NCI-H526 treated with DMSO at 0.1 percent for 48 hours (cell line): ENCODE results near the gene PRPS1L1.

ENCODE experiments used
- DNase-seq: peaks from one replicate; lab custom pipeline; 2025; lab: John Stamatoyannopoulos, UW

PRPS1L1 gene

DNA sequence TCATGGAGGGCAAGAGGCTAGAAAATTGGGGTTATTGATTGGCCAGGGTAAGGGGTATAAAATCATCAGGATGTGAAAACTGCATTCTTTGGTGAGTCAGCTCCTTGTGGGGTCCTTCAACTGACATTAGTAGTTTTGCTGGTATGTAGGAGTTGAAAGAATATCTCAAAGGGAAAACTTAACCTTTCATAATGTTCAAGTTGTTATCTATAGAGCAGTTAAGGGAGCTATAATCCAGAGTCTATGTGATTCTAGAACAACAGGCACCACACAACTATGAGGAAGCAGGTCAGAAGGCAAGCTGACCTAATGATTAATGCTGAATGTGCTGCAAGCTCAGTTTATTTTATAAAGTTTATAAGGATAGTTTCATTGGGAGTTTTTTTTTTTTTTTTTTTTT, 13.7 kb downstream of the PRPS1L1 start:
- no peak for DNase-seq

DNA sequence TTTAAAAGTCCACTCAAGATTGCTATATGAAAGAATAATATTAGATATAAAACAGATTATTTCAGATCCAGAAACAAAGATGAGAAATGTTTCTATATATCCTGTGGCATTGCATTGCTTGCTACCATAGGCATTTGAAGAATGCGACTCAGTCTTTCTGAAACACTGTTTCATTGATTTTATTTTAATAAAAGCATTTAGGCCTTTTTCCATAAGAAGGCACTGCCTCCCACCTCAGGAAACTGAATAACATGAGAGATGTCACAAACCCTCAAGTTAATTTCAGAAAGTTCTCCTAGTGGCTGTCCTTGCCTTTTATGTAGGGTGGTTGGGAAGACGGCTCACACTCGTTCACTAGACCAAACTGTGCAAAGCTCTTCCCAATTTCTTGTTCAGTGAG, 23.3 kb downstream of the PRPS1L1 start:
- DNase-seq, result no peak

DNA sequence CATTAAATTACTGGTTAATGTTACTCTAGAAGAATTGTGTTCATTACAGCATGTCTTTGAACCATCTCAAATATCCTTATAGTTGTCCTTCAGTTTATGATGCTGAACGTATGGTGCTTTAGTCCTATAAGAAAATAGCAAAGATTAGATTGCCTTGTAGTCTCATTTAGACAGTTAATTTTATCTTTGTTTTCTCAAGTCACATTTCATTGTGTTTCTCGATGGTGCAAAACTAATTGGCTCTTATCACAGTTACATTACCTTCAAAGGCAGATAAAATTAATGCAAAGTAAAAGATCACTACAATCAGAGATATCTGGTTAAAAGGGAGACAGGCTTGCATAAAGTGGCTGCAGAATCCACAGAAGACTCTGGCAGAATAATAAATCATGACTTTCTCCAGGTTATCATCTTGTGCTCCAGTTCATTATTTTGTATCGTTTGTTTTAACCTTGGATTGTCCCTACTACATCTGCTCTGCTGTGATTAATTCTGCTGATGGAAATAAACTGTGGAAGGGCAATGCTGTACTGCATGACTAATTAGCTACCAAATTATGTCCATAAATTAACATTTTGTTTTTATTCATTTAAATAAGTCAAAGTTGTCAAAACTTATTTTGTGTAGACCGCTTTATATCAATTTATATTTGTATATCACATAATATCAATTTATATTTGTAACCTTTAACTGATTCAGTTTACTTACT, 24.2 kb downstream of the PRPS1L1 start:
- no peak for DNase-seq

DNA sequence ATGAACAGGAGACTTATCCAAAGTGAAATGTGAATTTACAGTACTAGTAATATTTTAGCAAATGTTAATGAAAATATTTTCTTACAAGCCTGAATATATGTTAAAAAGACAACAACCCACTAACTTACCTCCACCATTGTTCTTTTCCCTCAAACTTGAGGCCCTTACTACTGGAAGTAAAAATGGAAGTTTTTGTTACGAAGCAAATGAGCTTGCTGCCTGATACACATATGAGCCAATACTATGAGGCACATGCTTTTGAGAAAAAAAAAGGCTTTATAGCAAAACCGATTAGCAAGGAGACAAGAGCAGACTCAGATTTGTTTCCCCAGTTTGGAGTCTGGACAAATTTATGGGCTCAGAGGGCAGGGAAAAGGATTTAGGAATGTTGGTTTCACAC, 29.0 kb downstream of the PRPS1L1 start:
- DNase-seq, result no peak

DNA sequence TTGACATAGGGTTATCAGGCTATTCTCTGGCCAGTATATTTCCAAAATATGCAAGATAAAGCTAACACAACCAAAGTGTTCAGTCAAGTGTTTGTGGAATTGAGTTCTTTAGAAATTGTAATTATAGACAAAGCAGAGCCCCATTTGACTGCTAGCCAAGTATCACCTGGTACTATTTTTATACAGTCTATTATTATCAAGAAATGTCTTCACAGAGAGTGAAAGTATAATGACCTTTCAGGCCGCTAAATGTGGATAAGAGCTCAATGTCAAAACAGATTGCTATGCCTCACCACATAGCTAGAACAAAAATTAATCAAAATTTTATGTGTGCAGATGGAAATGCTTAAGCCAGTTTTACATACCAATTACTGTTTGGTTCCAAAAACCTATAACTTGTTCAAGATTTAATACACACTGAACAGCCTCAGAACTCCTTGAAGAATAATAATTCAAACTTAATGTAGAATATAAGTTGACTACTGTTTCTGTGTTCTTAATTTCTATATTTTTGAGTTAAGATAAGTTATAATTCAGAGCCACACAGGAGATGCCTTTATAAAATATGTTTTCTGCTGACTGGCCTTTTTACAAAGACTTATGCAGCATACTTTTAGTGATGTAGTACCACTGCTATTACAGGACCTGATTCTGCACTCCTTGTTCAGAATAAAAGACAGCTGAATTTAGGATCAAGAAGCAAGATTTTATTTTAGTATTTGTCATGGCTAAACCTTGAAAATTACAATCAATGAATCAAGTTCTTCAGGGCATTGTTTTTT, 31.0 kb downstream of the PRPS1L1 start:
- no peak for DNase-seq

DNA sequence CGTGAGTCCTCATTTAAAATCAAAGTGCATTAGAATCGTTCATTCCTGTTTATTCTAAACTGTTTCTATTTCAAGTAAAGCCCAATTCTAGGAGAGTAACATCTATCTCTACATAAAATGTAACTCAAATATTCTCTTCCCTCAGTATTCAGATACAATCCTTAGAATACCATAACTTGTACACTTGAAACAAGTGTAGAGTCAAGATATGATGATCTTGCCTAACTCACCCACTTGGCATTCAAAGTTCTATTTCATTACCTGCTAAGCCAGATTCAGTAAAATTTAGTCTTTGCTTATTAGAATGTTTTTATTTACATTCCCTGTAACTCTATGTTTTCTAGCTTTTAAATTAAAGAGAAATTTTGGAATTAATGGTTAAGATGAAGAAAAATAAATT, 31.6 kb downstream of the PRPS1L1 start:
- DNase-seq, result no peak

DNA sequence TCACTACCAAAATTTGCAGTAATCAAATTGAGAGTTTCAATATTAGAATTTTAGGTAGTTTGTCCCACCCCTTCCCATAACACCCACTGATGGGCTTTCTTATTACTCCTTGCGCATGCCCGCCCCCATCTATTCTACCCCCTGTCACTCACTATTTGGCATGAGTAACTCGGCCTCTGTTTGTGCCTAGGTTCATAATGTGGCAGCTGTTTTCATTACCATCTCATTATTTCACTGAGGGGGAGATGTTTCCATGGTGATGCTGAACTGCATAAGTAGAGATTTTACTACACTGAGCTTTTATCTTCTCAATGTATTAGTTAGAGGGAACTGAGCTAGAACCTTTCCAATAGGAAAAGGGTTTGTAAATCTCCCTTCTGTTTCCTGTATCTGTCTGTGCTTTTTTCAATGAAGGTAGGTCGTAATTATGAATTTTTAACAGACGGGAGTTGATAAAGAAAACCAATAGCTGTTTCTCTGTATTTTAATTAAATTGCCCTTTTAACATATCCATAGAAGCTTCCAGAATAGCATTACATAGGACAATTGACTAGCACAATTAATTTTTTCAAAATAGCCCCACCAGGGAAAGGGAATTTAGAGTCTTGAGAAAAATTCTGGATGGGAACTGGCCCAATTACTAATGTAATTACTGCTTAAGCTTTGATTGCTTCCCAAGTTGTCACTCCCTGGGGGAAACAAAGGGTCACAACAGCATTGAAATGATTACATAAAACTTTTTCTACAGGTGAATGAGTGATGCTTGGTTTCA, 33.4 kb downstream of the PRPS1L1 start:
- no peak for DNase-seq

DNA sequence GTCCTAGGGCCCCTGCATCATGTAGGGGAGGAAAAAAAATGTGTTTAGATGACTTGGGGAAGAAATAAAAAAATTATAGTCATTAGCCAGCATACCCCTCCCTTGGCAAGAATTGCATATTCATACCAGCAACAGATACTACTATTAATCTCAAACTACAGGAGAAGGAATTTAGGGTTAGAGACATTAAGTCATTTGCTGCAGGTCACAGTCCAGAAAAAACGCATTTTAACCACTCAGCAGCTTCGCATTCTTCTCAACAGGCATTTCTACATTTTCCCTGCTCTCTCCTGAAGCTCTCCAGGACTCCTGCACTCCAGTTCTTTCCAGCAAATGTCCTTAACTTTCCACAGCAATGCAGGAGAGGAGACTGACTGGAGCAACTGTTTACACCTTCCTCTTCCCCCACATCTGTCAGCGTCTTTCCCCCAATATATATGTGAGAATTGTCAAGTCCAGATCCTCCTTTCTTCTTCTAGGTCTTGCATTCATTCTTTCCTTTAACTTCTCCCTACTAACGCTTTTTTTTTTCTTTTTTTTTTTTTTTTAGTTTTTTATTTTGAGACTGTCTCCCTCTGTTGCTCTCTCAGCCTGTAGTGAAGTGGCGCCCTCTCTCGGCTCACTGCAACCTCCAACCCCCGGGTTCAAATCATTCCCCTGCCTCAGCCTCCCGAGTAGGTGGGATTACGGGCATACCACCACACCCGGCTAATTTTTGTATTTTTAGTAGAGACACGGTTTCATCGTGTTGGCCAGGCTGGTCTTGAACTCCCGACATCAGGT, 35.6 kb downstream of the PRPS1L1 start:
- no peak for DNase-seq

DNA sequence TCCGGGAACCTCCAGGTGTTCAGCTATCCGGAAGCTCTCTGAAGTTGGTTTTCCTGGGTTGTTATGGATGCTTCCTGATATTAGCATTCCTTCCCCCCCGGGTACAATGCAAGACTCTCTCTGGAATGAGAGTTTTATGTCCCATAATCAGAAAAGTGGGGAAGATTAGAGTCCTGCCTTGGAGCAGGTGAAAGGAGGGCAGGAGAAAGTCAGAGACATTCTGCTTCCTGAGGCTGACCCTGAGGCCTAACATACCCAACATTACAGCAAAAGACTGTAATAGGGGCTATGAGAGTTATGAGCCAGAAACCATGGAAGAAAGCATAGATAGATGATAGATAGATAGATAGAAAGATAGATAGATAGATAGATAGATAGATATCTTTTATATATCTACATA, 36.9 kb downstream of the PRPS1L1 start:
- DNase-seq, result no peak

DNA sequence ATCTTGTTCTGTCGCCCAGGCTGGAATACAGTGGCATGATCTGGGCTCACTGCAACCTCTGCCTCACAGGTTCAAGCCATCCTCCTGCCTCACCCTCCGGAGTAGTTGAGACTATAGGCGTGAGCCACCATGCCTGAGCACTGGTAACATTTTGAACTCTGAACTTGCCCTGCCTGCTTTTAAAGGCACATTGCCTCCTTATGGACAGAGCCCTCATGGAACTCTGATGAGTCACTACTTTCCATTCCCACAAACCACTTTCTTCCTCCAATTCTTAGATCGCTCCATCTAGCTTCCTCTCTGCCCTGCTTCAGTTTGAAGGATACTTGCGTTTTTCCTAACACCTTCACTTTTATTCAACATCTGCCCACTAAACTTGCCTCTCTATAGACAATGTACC, 38.1 kb downstream of the PRPS1L1 start:
- no peak for DNase-seq

DNA sequence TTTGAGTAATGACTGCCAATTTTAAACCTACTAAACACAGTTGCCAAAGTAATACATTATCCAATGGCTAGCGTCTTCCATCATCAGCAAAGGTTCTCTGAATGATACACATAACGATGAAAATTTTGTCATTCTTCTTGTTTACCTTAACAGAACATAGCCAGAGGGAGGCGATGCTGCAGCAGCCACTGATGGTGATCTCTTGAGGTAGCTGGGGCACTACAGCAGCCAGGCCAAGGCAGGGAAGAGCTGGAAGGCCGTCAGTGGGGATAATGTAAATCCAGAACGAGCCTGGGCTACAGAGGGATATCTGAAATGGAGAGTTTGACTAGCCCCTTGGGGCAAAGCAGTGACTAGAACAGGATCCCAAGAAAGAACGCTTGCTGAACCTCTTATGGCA, 38.8 kb downstream of the PRPS1L1 start:
- no peak for DNase-seq

DNA sequence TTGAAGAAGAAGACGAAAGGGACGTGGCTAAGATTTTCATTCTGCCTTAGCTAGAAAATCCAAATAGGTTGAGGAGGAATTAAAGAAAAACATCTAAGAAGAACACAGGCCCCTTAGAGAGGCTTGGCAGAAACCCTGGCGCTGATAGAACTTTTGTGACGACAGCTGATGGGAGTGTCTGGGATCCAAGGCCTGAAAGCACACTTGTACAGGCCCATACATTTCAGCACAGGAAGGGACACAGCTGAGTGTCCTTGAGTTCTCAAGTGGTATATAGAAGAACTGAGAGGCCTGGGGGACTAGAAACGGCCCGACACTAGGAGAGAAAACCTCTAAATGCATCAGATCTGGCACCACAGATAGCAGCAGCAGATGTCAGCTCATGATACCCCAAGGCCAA, 39.5 kb downstream of the PRPS1L1 start:
- DNase-seq, result no peak

DNA sequence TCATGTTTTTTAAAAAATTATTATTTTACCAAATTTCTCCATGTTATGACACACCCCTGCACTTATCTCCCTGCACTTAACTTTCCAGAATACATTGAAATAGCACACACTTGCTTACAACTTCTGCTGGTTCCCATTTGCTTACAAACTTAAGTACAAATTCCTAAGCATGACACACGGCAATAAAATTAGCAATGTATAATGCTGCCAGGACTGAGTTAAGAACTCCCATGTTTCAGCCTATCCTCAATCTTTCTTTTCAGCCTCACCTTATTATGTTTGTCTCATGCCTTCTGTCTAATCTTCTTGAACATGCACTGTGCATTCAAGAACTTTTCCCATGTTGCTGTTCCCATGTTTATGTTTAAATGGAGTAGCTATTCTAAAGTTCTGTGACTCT, 40.8 kb downstream of the PRPS1L1 start:
- DNase-seq, result no peak

DNA sequence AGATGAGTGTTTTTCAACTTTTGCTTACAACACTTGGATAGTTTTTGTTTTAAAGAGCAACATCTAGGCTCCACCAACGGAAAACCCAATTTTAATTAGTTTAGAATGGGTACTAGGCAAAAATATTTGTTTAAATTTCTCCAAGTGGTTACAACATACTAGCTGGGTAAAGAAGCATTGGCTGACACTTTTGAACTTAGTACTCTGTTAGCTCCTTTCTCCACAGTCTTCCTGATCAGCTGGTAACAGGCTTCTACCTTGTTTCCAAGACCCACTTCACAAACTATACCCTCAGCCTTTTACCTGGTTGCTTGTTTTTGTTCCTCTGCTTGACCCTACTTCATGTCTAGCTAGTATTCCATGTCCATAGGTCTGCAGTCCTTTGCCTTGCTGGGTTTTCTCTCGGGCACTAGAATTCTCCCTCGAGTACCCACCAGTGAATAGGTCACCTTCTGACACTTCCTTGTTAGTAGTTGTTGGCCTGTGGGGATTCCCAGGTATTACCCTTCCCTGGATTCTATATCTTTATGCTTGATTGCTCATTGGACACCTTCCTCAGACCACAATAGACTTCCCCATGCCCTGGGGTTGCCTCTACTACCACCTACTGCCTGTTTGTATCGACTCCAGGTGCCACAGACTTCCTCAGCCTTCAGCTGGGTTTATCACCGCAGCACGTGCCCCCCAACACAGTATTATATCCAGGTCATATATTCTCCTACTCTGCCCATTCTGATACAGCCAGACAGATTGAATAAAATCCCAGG, 42.0 kb downstream of the PRPS1L1 start:
- no peak for DNase-seq

DNA sequence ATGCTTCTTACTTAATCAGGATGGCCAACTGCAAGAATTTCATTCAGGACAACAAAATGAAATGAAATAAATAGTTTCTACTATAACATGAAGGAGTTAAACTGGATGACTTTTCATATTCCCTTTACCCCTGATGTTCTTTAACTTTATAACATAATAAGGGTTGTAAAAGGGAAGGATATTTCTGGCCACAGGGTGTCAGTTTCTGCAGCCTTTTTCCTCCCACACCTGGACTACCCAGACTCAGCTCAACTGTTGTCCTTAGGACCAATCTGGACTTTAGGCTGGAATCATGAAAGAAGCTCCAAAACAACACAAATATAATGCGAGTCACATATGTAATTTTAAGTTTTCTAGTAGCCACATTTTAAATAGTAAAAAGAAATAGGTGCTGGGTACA, 43.4 kb downstream of the PRPS1L1 start:
- DNase-seq, result no peak

DNA sequence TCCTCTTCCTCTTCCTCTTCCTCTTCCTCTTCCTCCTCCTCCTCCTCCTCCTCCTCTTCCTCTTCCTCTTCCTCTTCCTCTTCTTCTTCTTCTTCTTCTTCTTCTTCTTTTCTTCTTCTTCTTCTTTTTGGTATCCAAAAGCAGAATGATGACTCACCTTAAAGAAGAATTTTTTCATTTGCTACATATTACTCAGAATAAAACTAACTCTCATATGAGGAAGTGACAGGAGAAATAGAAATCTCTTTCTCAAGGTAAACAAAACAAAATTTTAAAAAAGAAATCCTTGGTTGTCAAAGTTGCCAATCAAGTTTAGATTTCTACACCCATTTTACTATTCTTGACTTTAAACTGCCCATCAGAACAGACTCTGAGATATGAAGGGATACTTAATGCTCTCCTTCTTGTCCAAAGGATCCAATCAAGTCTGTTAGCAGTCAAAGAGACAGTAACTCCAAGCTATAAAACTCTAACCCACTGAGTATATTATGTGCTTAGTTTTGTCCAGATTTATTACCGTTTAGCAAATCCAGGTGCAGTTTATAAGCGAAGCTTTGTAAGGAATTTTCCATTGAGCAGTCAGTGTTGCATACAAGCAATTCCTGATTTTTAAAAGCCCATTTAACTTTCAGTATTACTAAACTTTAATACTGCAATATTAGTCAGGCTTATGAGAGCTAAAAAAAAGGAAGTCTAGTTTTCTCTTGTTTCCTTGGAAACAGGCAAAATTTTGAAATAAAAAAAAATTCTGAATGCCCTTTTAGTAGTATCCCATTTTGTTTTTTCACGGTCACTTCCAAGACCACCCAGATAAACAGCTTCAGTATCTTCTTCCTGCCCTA, 44.2 kb downstream of the PRPS1L1 start:
- DNase-seq, result no peak

DNA sequence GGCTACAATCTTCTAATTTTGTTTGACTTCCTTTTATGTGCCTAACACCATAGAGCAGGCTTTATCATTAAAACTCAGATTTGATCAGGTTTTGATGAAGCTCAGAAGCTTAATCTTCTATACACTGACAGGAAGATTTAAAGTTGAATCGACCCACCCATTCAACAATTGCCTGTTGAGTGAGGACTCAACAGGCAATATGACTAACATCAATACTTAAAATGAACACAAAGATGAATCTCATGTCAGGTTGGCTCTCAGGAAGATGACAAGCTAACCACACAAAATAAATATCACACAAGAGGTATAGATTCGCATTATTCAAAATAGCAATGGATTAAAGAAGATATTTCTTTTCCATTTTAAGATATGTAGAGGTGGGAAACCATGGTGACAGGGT, 50.7 kb downstream of the PRPS1L1 start:
- no peak for DNase-seq
